ENCODE data around the gene KCNJ6. TPM values are rescaled to one million over a fixed set of nuclear protein-coding genes. Genes with fewer than 3 reads are reported as not detected.
A peak's percentile ranks its signal among the peaks of the same experiment; 100 is the strongest.

The KCNJ6 gene
- total and polyA plus RNA-seq, 9 of the 15 experiments (the other 6 are each of a cell fraction or from before 2014, with no cell fraction given) = 0.06 to 0.21 (median 0.13) TPM; not detected in 1

- TF ChIP-seq RBM14 (IDR thresholded peaks at IDR 0.05; ENCODE audit: borderline replicate concordance, insufficient read depth, low read depth, low read length) (no peak), ZNF586 (CRISPR knock-in tag; conservative IDR thresholded peaks at IDR 0.05) (no peak), ATF6 (CRISPR knock-in tag; IDR thresholded peaks at IDR 0.05) (no peak), MXI1 (IDR thresholded peaks at IDR 0.05; ENCODE audit: low read depth, low read length) (no peak), ZNF780A (CRISPR knock-in tag; IDR thresholded peaks at IDR 0.05) (no peak), ZBTB9 (CRISPR knock-in tag; IDR thresholded peaks at IDR 0.05) (no peak), PKNOX1 (IDR thresholded peaks at IDR 0.05) (peak; percentile 27; the same call in 1 of the 2 replicates), TFE3 (CRISPR knock-in tag; IDR thresholded peaks at IDR 0.05) (no peak), KHSRP (IDR thresholded peaks at IDR 0.05) (no peak), ZC3H8 (IDR thresholded peaks at IDR 0.05) (no peak), HMG20B (CRISPR knock-in tag; IDR thresholded peaks at IDR 0.05) (no peak), ZHX1 (conservative IDR thresholded peaks at IDR 0.05; ENCODE audit: low read length) (no peak), ZBTB2 (IDR thresholded peaks at IDR 0.05) (peak; percentile 49; the same call in 1 of the 2 replicates), LEF1 (IDR thresholded peaks at IDR 0.05) (0 out of 2 replicates have a peak, but pooled peaks have one; percentile 51), SNAPC5 (CRISPR knock-in tag; IDR thresholded peaks at IDR 0.05) (no peak), TEAD4 (IDR thresholded peaks at IDR 0.05; ENCODE audit: low read length) (peak; percentile 59), TEAD4 (CRISPR knock-in tag; IDR thresholded peaks at IDR 0.05; ENCODE audit: borderline replicate concordance) (no peak), ZNF121 (CRISPR knock-in tag; conservative IDR thresholded peaks at IDR 0.05) (no peak), MEF2A (IDR thresholded peaks at IDR 0.05; ENCODE audit: control insufficient read depth, low read depth, low read length) (no peak)
Observed at GRCh38 chr21:37564341-37564923, 351.8 kb downstream of the KCNJ6 start (continued).

Data from K562 (cell line).